Stimulated activated effector memory CD8-positive, alpha-beta T cell treated with anti-CD3 and anti-CD28 coated beads, Interleukin-12 subunit alpha, Interleukin-12 subunit beta, amount 100 ng/mL, for 72 hours (primary cell): ENCODE measurements around the gene AGT.
A peak's percentile ranks its signal among the peaks of the same experiment; 100 is the strongest.
"Not testable (repeated sequence)": the region's sequence is repeated elsewhere in the genome, so short reads cannot be mapped to it uniquely, and the experiment has no call there.

Experiments
- ATAC-seq: fragments of 150-1000 bp; cut with Tn5 transposase; 2 replicates; pipeline ENCODE4 v1.10.0; 2021
- DNase-seq, 2 donors: peaks; one replicate each; pipeline ENCODE4 v3.0.0; 2021 to 2022; ENCODE audit warnings: low spot score in 2 of 2
- H3K27ac Mint-ChIP-seq: one replicate; pipeline ENCODE4 v1.8.0; 2022; ENCODE audit warnings: mild to moderate bottlenecking, mixed read lengths
- H3K36me3 Mint-ChIP-seq: one replicate; pipeline ENCODE4 v1.8.0; 2022; ENCODE audit warnings: mild to moderate bottlenecking, mixed read lengths
- H3K4me1 Mint-ChIP-seq: one replicate; pipeline ENCODE4 v1.8.0; 2022; ENCODE audit warnings: mixed read lengths
- H3K4me3 Mint-ChIP-seq: one replicate; pipeline ENCODE4 v1.8.0; 2022; ENCODE audit warnings: mild to moderate bottlenecking, mixed read lengths
- H3K9me3 Mint-ChIP-seq: one replicate; pipeline ENCODE4 v1.8.0; 2022; ENCODE audit warnings: mixed read lengths

The AGT gene

DNA sequence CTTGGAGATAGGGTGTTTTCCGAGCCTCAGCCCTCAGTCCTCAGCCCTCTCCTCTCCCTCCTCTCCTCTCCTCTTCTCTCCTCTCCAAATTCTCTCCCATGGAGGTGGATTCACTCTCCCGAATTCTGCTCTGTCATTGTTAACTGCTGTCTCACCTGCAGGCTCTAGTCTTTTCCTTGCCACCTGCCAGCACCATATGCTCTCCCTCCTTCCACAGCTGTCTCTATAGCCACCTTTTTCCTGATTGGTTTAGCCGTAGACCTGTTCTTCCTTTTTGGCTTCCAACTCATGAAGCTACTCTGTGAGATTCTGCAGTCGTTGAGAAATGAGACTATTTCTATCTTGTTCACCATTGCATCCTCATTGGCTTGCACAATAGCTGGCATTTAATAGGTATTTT is 51.9 kb downstream of the AGT start:
- Mint-ChIP-seq H3K27ac (peak overlapping the region; percentile 16), H3K4me1 (peaks cover 7% of the 10 kb centered on the region), H3K9me3 (no peaks in the 10 kb centered on the region), H3K36me3 (peaks cover 81% of the 10 kb centered on the region), H3K4me3 (no peak overlapping the region)
- DNase-seq (no peak), ATAC-seq (no peak)

DNA sequence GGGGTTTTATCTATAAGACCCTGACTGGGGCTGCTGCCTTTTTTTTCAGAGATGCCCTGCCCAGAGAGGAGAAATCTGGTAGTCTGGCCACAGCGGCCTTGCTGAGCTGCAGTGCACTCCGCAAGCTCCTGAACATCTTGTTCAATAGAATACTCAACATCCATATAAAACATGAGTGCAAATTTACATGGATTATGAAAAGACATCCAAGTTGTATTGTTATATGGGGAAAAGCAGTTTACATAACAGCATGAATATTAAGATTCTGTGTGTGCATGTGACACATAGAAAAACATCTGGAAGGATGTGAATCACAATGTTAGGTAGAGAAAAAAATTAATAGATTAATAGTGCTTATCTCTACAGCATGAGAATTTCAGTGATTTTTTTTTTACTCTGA is 55.2 kb downstream of the AGT start:
- no peak for ATAC-seq
- Mint-ChIP-seq H3K36me3 (peaks cover 49% of the 10 kb centered on the region), H3K27ac (no peak overlapping the region), H3K4me1 (peaks cover 38% of the 10 kb centered on the region), H3K4me3 (no peak overlapping the region), H3K9me3 (no peaks in the 10 kb centered on the region)
- no peak for DNase-seq

DNA sequence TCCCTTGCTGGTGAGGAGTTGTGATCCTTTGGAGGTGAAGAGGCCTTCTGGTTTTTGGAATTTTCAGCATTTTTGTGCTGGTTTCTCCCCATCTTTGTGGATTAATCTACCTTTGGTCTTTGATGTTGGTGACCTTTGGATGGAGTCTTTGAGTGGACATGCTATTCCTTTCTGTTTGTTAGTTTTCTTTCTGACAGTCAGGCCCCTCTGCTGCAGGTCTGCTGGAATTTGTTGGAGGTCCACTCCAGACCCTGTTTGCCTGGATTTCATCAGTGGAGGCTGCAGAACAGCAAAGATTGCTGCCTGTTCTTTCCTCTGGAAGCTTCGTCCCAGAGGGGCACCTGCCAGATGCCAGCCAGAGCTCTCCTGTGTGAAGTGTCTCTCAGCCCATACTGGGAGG is 55.8 kb downstream of the AGT start:
- DNase-seq, H3K9me3 Mint-ChIP-seq, H3K4me3 Mint-ChIP-seq, ATAC-seq: not testable (repeated sequence)
- Mint-ChIP-seq H3K27ac (peak overlapping the region; percentile 60), H3K36me3 (peaks cover 43% of the 10 kb centered on the region), H3K4me1 (peaks cover 38% of the 10 kb centered on the region)

DNA sequence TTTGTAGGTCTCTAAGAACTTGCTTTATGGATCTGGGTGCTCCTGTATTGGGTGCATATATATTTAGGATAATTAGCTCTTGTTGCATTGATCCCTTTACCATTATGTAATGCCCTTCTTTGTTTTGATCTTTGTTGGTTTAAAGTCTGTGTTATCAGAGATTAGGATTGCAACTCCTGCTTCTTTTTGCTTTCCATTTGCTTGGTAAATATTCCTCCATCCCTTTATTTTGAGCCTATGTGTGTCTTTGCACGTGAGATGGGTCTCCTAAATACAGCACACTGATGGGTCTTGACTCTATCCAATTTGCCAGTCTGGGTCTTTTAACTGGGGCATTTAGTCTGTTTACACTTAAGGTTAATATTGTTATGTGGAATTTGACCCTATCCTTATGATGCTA is 57.2 kb downstream of the AGT start:
- H3K4me3 Mint-ChIP-seq, H3K27ac Mint-ChIP-seq, H3K9me3 Mint-ChIP-seq, DNase-seq, ATAC-seq: not testable (repeated sequence)
- H3K4me1 Mint-ChIP-seq = peaks cover 38% of the 10 kb centered on the region
- H3K36me3 Mint-ChIP-seq = peaks cover 29% of the 10 kb centered on the region
